GM23338 (cell line): Measurements from ENCODE around the gene ABHD12. TPM values are rescaled to one million over a fixed set of nuclear protein-coding genes. Genes with fewer than 3 reads are reported as not detected.
A peak's percentile ranks its signal among the peaks of the same experiment; 100 is the strongest.

ENCODE experiments used
- ATAC-seq: fragments of 200-7000 bp; cut with Tn5 transposase; 3 replicates; pipeline ENCODE4 v1.9.1; 2020
- DNase-seq: peaks from one replicate; pipeline ENCODE4 v3.0.0-alpha.2; 2015; ENCODE audit warnings: low spot score
- H2AFZ ChIP-seq: fragments of 200-600 bp; sonication (generic); 2 replicates; pipeline ENCODE4 v1.8.0; 2016; ENCODE audit warnings: antibody characterized with exemption, mild to moderate bottlenecking, moderate library complexity
- H3F3A ChIP-seq: fragments of 200-600 bp; sonication (generic); replicated peaks from 2 replicates; pipeline ENCODE4 v1.8.0; 2017; ENCODE audit warnings: antibody characterized with exemption, mixed run types, low read depth
- H3K27ac ChIP-seq: fragments of 200-600 bp; sonication (generic); 2 replicates; pipeline ENCODE4 v1.6.1; 2016; ENCODE audit warnings: low read depth
- H3K27me3 ChIP-seq: fragments of 200-600 bp; sonication (generic); 2 replicates; pipeline ENCODE4 v1.8.0; 2016; ENCODE audit warnings: mild to moderate bottlenecking, mixed run types, moderate library complexity; ENCODE audit not compliant: insufficient read depth
- H3K36me3 ChIP-seq: fragments of 200-600 bp; sonication (generic); 2 replicates; pipeline ENCODE4 v1.8.0; 2016; ENCODE audit warnings: mild to moderate bottlenecking; ENCODE audit not compliant: insufficient read depth
- H3K4me1 ChIP-seq: fragments of 200-600 bp; sonication (generic); 2 replicates; pipeline ENCODE4 v1.8.0; 2016; ENCODE audit warnings: mild to moderate bottlenecking, moderate library complexity; ENCODE audit not compliant: insufficient read depth
- H3K4me2 ChIP-seq: fragments of 200-600 bp; sonication (generic); 2 replicates; pipeline ENCODE4 v1.7.1; 2017; ENCODE audit warnings: mixed run types
- H3K4me3 ChIP-seq: fragments of 200-600 bp; sonication (generic); 2 replicates; pipeline ENCODE4 v1.6.1; 2016; ENCODE audit warnings: mixed run types
- H3K79me2 ChIP-seq: fragments of 200-600 bp; sonication (generic); replicated peaks from 2 replicates; pipeline ENCODE4 v1.8.0; 2017; ENCODE audit warnings: mild to moderate bottlenecking; ENCODE audit not compliant: insufficient read depth
- H3K9me2 ChIP-seq: fragments of 200-600 bp; sonication (generic); 2 replicates; pipeline ENCODE4 v1.8.0; 2017; ENCODE audit not compliant: insufficient read depth
- H4K20me1 ChIP-seq: fragments of 200-600 bp; sonication (generic); replicated peaks from 2 replicates; pipeline ENCODE4 v1.8.0; 2017; ENCODE audit warnings: mild to moderate bottlenecking; ENCODE audit not compliant: insufficient read depth
- H3K27ac Mint-ChIP-seq: 2 replicates; pipeline ENCODE4 v1.8.0; 2020; ENCODE audit warnings: inconsistent platforms, mild to moderate bottlenecking, moderate library complexity, mixed read lengths
- H3K27me3 Mint-ChIP-seq: 3 replicates; pipeline ENCODE4 v1.8.0; 2022; ENCODE audit warnings: low read depth, mild to moderate bottlenecking, moderate library complexity, mixed read lengths, inconsistent platforms; ENCODE audit not compliant: insufficient read depth, poor library complexity
- H3K36me3 Mint-ChIP-seq: 3 replicates; pipeline ENCODE4 v1.8.0; 2021; ENCODE audit warnings: low read depth, mild to moderate bottlenecking, inconsistent platforms, moderate library complexity, mixed read lengths
- H3K4me1 Mint-ChIP-seq: 3 replicates; pipeline ENCODE4 v1.8.0; 2020; ENCODE audit warnings: mild to moderate bottlenecking, inconsistent platforms, mixed read lengths
- H3K4me3 Mint-ChIP-seq: 3 replicates; pipeline ENCODE4 v1.8.0; 2021; ENCODE audit warnings: moderate library complexity, mild to moderate bottlenecking, inconsistent platforms, mixed read lengths
- H3K9me3 Mint-ChIP-seq: 3 replicates; pipeline ENCODE4 v1.8.0; 2020; ENCODE audit warnings: moderate library complexity, mild to moderate bottlenecking, inconsistent platforms, mixed read lengths
- CREB1 ChIP-seq: fragments of 250-450 bp; sonication (Bioruptor Pico); IDR thresholded peaks from 2 replicates; pipeline ENCODE4 v1.5.0; 2020; ENCODE audit warnings: low read depth, mild to moderate bottlenecking, moderate library complexity
- CTCF ChIP-seq, 2 experiments: fragments of 200-600 bp in 1 of 2; sonication (generic) in 1 of 2; conservative IDR thresholded peaks; 2 replicates each; pipeline versions ENCODE4 v1.5.1 to v1.6.1; 2016 to 2017; ENCODE audit warnings: antibody characterized with exemption in 2 of 2, low read depth in 2 of 2, mild to moderate bottlenecking in 2 of 2, moderate library complexity in 1 of 2
- ETS1 ChIP-seq: IDR thresholded peaks from 2 replicates; pipeline ENCODE4 v1.6.1; 2016; ENCODE audit warnings: antibody characterized with exemption
- EZH2phosphoT487 ChIP-seq: fragments of 200-600 bp; sonication (generic); IDR thresholded peaks from one replicate; pipeline ENCODE4 v1.8.1; 2018; ENCODE audit warnings: antibody characterized with exemption; ENCODE audit not compliant: unreplicated experiment
- JUNB ChIP-seq: IDR thresholded peaks from one replicate; pipeline ENCODE4 v1.6.1; 2016; ENCODE audit warnings: antibody characterized with exemption; ENCODE audit not compliant: unreplicated experiment
- POLR2AphosphoS5 ChIP-seq: IDR thresholded peaks from 2 replicates; pipeline ENCODE4 v1.6.1; 2016; ENCODE audit warnings: antibody characterized with exemption, low read depth
- STAT1 ChIP-seq: IDR thresholded peaks from one replicate; pipeline ENCODE4 v1.6.1; 2016; ENCODE audit warnings: antibody characterized with exemption; ENCODE audit not compliant: unreplicated experiment
- ZNF114 ChIP-seq: fragments of 250-450 bp; sonication (Bioruptor Pico); IDR thresholded peaks from 2 replicates; pipeline ENCODE4 v1.5.0; 2020; ENCODE audit warnings: mild to moderate bottlenecking, moderate library complexity
- ZNF331 ChIP-seq: fragments of 250-450 bp; sonication (Bioruptor Pico); IDR thresholded peaks from 2 replicates; pipeline ENCODE4 v1.5.0; 2020; ENCODE audit warnings: low read depth, mild to moderate bottlenecking, moderate library complexity
- ZNF462 ChIP-seq: fragments of 250-450 bp; sonication (Bioruptor Pico); IDR thresholded peaks from 2 replicates; pipeline ENCODE4 v1.5.0; 2020; ENCODE audit warnings: mild to moderate bottlenecking, moderate library complexity
- polyA plus RNA-seq: library from polyadenylated mRNA; unstranded; fragments of >200 nt; fragmentation: Nextera tagmentation; extraction: Ambion mirVana; gene quantifications from 2 replicates; pipeline ENCODE4 v1.2.1, GENCODE V29; 2016
- total RNA-seq: library from RNA; depleted of rRNA; stranded (reverse); fragments of >200 nt; shearing (Covaris generic); gene quantifications from 2 replicates; pipeline ENCODE4 v1.2.3, GENCODE V29; 2014

Gene ABHD12
- total and polyA plus RNA-seq, 2 experiments from 2014 or later = 40.2 to 57.8 TPM

- Mint-ChIP-seq H3K27ac (0 out of 2 replicates have a peak overlapping the region, but pooled peaks have one; percentile 2), H3K9me3 (no peaks in the 10 kb centered on the region), H3K4me1 (peaks cover 27% of the 10 kb centered on the region), H3K27me3 (peaks cover 15% of the 10 kb centered on the region), H3K4me3 (no peak overlapping the region), H3K36me3 (peaks cover 42% of the 10 kb centered on the region)
- Histone ChIP-seq H3K4me1 (peaks cover 12% of the 10 kb centered on the region), H3F3A (no peaks in the 10 kb centered on the region), H3K27ac (no peak overlapping the region), H3K4me3 (no peak overlapping the region), H3K79me2 (peaks cover 27% of the 10 kb centered on the region), H3K36me3 (peaks cover 7% of the 10 kb centered on the region; the same call in 1 of the 2 replicates), H3K4me2 (no peak overlapping the region), H2AFZ (no peak overlapping the region), H3K27me3 (no peaks in the 10 kb centered on the region), H3K9me2 (no peaks in the 10 kb centered on the region), H4K20me1 (peaks cover 11% of the 10 kb centered on the region; the same call in 1 of the 2 replicates)
- TF ChIP-seq CTCF (conservative IDR thresholded peaks at IDR 0.05; ENCODE audit: low read depth in 2 of 2) (no peak), EZH2phosphoT487 (no peak), ZNF114 (CRISPR knock-in tag) (no peak), ETS1 (no peak), ZNF462 (no peak), ZNF331 (CRISPR knock-in tag) (no peak), CREB1 (CRISPR knock-in tag) (no peak), JUNB (no peak), STAT1 (no peak), POLR2AphosphoS5 (no peak)
- no peak for ATAC-seq
- no peak for DNase-seq
Measured at GRCh38 chr20:25320035-25320800, 70.4 kb downstream of the ABHD12 start.
